ENCODE data around the gene RAPGEF2.

RAPGEF2 gene

DNA sequence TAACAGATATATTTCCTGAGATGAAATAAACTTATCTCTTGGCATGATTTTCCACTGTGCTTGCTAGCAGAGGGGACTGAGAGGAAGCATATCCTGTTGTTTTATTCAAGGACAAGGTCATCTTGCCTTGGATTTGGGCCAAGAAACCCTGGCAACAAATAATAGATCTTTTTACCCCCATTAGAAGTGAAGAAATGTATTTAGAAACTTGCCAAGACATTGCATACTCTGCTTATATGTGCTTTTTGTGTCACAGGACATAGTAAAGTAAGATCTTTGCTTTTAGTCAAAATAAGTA, 170.2 kb downstream of the RAPGEF2 start:
- Histone ChIP-seq H3K9me2 (replicated peaks; ENCODE audit: control insufficient read depth, low read length) (no peaks in the 10 kb centered on the region), H3F3A (ENCODE audit: control insufficient read depth, insufficient read depth) (no peaks in the 10 kb centered on the region), H3K79me2 (ENCODE audit: control insufficient read depth, low read length) (no peaks in the 10 kb centered on the region), H3K4me1 (ENCODE audit: control insufficient read depth, low read length) (no peaks in the 10 kb centered on the region), H3K4me3 (ENCODE audit: low read length) (no peak overlapping the region), H3K9me3 (ENCODE audit: control insufficient read depth, insufficient read depth, low read length) (no peaks in the 10 kb centered on the region), H3K36me3 (ENCODE audit: control insufficient read depth, low read length) (no peaks in the 10 kb centered on the region), H4K20me1 (ENCODE audit: control insufficient read depth, insufficient read depth, low read depth, low read length) (no peaks in the 10 kb centered on the region), H3K4me2 (ENCODE audit: low read length) (no peak overlapping the region), H3K27ac (ENCODE audit: low read depth, low read length) (no peak overlapping the region), H3K27me3 (ENCODE audit: control insufficient read depth, low read length) (no peaks in the 10 kb centered on the region)
- TF ChIP-seq, protein P1, sequence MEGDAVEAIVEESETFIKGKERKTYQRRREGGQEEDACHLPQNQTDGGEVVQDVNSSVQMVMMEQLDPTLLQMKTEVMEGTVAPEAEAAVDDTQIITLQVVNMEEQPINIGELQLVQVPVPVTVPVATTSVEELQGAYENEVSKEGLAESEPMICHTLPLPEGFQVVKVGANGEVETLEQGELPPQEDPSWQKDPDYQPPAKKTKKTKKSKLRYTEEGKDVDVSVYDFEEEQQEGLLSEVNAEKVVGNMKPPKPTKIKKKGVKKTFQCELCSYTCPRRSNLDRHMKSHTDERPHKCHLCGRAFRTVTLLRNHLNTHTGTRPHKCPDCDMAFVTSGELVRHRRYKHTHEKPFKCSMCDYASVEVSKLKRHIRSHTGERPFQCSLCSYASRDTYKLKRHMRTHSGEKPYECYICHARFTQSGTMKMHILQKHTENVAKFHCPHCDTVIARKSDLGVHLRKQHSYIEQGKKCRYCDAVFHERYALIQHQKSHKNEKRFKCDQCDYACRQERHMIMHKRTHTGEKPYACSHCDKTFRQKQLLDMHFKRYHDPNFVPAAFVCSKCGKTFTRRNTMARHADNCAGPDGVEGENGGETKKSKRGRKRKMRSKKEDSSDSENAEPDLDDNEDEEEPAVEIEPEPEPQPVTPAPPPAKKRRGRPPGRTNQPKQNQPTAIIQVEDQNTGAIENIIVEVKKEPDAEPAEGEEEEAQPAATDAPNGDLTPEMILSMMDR (IDR thresholded peaks at IDR 0.05; ENCODE audit: low read depth, low read length, poor library complexity, severe bottlenecking) = no peak
- no peak for TF ChIP-seq EZH2phosphoT487 (IDR thresholded peaks at IDR 0.05; ENCODE audit: borderline replicate concordance, low read length)

DNA sequence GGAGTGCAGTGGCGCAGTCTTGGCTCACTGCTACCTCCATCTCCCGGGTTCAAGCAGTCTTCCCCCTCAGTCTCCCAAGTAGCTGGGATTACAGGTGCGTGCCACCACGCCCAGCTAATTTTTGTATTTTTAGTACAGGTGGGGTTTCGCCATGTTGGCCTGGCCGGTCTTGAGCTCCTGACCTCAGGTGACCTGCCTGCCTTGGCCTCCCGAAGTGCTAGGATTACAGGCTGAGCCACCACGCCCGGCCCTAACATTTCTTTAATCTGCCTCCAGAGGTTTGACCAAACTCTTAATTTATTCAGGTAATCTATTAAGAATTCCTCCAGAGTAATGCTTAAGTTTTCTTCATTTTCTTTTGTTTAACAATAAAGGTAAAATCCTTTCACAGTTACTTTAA, 171.0 kb downstream of the RAPGEF2 start:
- no peak overlapping the region for H3K27ac ChIP-seq (ENCODE audit: low read depth, low read length)
- no peak overlapping the region for H3K4me2 ChIP-seq (ENCODE audit: low read length)
- no peaks in the 10 kb centered on the region for H3F3A ChIP-seq (ENCODE audit: control insufficient read depth, insufficient read depth)
- no peaks in the 10 kb centered on the region for H3K27me3 ChIP-seq (ENCODE audit: control insufficient read depth, low read length)
- H3K79me2 ChIP-seq (ENCODE audit: control insufficient read depth, low read length) = no peaks in the 10 kb centered on the region
- no peak overlapping the region for H3K4me3 ChIP-seq (ENCODE audit: low read length)
- H3K36me3 ChIP-seq (ENCODE audit: control insufficient read depth, low read length) = no peaks in the 10 kb centered on the region
- no peaks in the 10 kb centered on the region for H3K9me3 ChIP-seq (ENCODE audit: control insufficient read depth, insufficient read depth, low read length)
- no peaks in the 10 kb centered on the region for H3K9me2 ChIP-seq (replicated peaks; ENCODE audit: control insufficient read depth, low read length)
- TF ChIP-seq, protein P1 (IDR thresholded peaks at IDR 0.05; ENCODE audit: low read depth, low read length, poor library complexity, severe bottlenecking) = no peak
- TF ChIP-seq EZH2phosphoT487 (IDR thresholded peaks at IDR 0.05; ENCODE audit: borderline replicate concordance, low read length) = no peak
- no peaks in the 10 kb centered on the region for H3K4me1 ChIP-seq (ENCODE audit: control insufficient read depth, low read length)
- no peaks in the 10 kb centered on the region for H4K20me1 ChIP-seq (ENCODE audit: control insufficient read depth, insufficient read depth, low read depth, low read length)

DNA sequence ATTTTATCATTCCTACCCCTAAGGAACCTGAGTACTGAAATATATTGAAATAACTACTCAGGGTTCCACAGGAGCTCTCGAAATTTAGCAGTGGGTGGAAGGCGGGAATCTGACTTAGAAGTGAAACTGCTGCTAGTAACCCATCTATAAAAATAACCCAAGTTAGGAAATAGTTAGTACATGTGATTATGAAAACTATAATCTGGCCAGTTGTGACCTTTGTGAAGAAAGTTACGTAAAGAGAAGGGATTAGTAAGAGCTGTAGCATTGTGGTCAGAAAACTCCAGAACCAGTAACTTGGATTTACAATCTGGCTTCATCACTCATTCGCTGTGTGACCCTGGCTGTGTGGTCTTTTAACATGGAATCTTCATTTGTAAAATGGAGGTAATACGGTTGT, 175.5 kb downstream of the RAPGEF2 start:
- Histone ChIP-seq H3F3A (ENCODE audit: control insufficient read depth, insufficient read depth) (no peaks in the 10 kb centered on the region), H3K9me3 (ENCODE audit: control insufficient read depth, insufficient read depth, low read length) (no peaks in the 10 kb centered on the region), H3K4me3 (ENCODE audit: low read length) (no peak overlapping the region), H4K20me1 (ENCODE audit: control insufficient read depth, insufficient read depth, low read depth, low read length) (no peaks in the 10 kb centered on the region), H3K9me2 (replicated peaks; ENCODE audit: control insufficient read depth, low read length) (no peaks in the 10 kb centered on the region), H3K4me2 (ENCODE audit: low read length) (no peak overlapping the region), H3K36me3 (ENCODE audit: control insufficient read depth, low read length) (no peaks in the 10 kb centered on the region), H3K27ac (ENCODE audit: low read depth, low read length) (no peak overlapping the region), H3K27me3 (ENCODE audit: control insufficient read depth, low read length) (no peaks in the 10 kb centered on the region), H3K4me1 (ENCODE audit: control insufficient read depth, low read length) (no peaks in the 10 kb centered on the region), H3K79me2 (ENCODE audit: control insufficient read depth, low read length) (no peaks in the 10 kb centered on the region)
- no peak for TF ChIP-seq EZH2phosphoT487 (IDR thresholded peaks at IDR 0.05; ENCODE audit: borderline replicate concordance, low read length)
- TF ChIP-seq, protein P1 (IDR thresholded peaks at IDR 0.05; ENCODE audit: low read depth, low read length, poor library complexity, severe bottlenecking) = no peak

DNA sequence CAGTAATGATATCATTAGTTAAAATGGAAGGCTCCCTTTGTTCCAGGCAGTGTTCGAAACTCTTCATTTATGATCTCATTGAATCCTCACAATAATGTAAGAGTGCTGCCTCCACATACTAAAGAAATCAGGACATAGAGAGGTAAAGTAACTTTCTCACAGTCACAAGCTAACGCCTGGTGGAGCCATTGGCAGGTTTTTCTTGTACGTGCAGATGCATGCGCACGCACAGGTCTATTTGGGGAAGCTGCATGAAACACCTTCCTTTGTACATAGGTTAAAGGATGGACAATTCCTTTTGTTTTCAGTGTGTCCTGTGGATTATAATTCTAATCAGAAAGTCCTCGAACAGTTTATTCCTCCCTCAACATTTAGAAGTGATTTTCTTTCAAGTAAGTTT, 176.2 kb downstream of the RAPGEF2 start:
- Histone ChIP-seq H3K4me3 (ENCODE audit: low read length) (no peak overlapping the region), H3K36me3 (ENCODE audit: control insufficient read depth, low read length) (no peaks in the 10 kb centered on the region), H3K27ac (ENCODE audit: low read depth, low read length) (no peak overlapping the region), H3K9me2 (replicated peaks; ENCODE audit: control insufficient read depth, low read length) (no peaks in the 10 kb centered on the region), H3K4me1 (ENCODE audit: control insufficient read depth, low read length) (no peaks in the 10 kb centered on the region), H3K9me3 (ENCODE audit: control insufficient read depth, insufficient read depth, low read length) (no peaks in the 10 kb centered on the region), H4K20me1 (ENCODE audit: control insufficient read depth, insufficient read depth, low read depth, low read length) (no peaks in the 10 kb centered on the region), H3F3A (ENCODE audit: control insufficient read depth, insufficient read depth) (no peaks in the 10 kb centered on the region), H3K27me3 (ENCODE audit: control insufficient read depth, low read length) (no peaks in the 10 kb centered on the region), H3K79me2 (ENCODE audit: control insufficient read depth, low read length) (no peaks in the 10 kb centered on the region), H3K4me2 (ENCODE audit: low read length) (no peak overlapping the region)
- TF ChIP-seq EZH2phosphoT487 (IDR thresholded peaks at IDR 0.05; ENCODE audit: borderline replicate concordance, low read length) = no peak
- TF ChIP-seq, protein P1 (IDR thresholded peaks at IDR 0.05; ENCODE audit: low read depth, low read length, poor library complexity, severe bottlenecking) = no peak
